Hepatocyte (in vitro differentiated cells): ENCODE results near the gene SPRR2F. TPM values are rescaled to one million over a fixed set of nuclear protein-coding genes. Genes with fewer than 3 reads are reported as not detected.

Source experiments
- DNase-seq: peaks from one replicate; pipeline ENCODE4 v3.0.0-alpha.2; 2016; ENCODE audit warnings: low spot score
- H2AFZ ChIP-seq: fragments of 200-600 bp; sonication (generic); 2 replicates; pipeline ENCODE4 v1.6.0; 2016; ENCODE audit warnings: antibody characterized with exemption, mild to moderate bottlenecking
- H3K27ac ChIP-seq: fragments of 200-600 bp; sonication (generic); 2 replicates; pipeline ENCODE4 v1.5.1; 2016; ENCODE audit warnings: mild to moderate bottlenecking
- H3K27me3 ChIP-seq: fragments of 200-600 bp; sonication (generic); 2 replicates; pipeline ENCODE4 v1.6.1; 2016
- H3K36me3 ChIP-seq: fragments of 200-600 bp; sonication (generic); replicated peaks from 2 replicates; pipeline ENCODE4 v1.5.1; 2016; ENCODE audit warnings: low read depth; ENCODE audit not compliant: insufficient read depth
- H3K4me1 ChIP-seq: fragments of 200-600 bp; sonication (generic); 2 replicates; pipeline ENCODE4 v1.5.1; 2016; ENCODE audit warnings: mild to moderate bottlenecking, moderate library complexity; ENCODE audit not compliant: insufficient read depth
- H3K4me2 ChIP-seq: fragments of 200-600 bp; sonication (generic); 2 replicates; pipeline ENCODE4 v1.6.0; 2016
- H3K4me3 ChIP-seq: fragments of 200-600 bp; sonication (generic); 2 replicates; pipeline ENCODE4 v1.5.1; 2016; ENCODE audit warnings: mild to moderate bottlenecking
- H3K79me2 ChIP-seq: fragments of 200-600 bp; sonication (generic); 2 replicates; pipeline ENCODE4 v1.6.0; 2017; ENCODE audit warnings: mild to moderate bottlenecking
- H3K9me2 ChIP-seq: fragments of 200-600 bp; sonication (generic); replicated peaks from 2 replicates; pipeline ENCODE4 v1.6.0; 2017; ENCODE audit warnings: mild to moderate bottlenecking; ENCODE audit not compliant: insufficient read depth
- H3K9me3 ChIP-seq: fragments of 200-600 bp; sonication (generic); 2 replicates; pipeline ENCODE4 v1.5.1; 2016; ENCODE audit warnings: low read depth, mild to moderate bottlenecking
- H4K20me1 ChIP-seq: fragments of 200-600 bp; sonication (generic); 2 replicates; pipeline ENCODE4 v1.6.0; 2016; ENCODE audit warnings: mild to moderate bottlenecking; ENCODE audit not compliant: insufficient read depth, poor library complexity, severe bottlenecking
- EZH2 ChIP-seq: fragments of 200-600 bp; sonication (generic); IDR thresholded peaks from 2 replicates; pipeline ENCODE4 v1.6.1; 2016; ENCODE audit warnings: antibody characterized with exemption, mild to moderate bottlenecking, borderline replicate concordance
- EZH2phosphoT487 ChIP-seq: fragments of 200-600 bp; sonication (generic); IDR thresholded peaks from one replicate; pipeline ENCODE4 v1.6.1; 2018; ENCODE audit warnings: antibody characterized with exemption, mild to moderate bottlenecking, low read depth, moderate library complexity; ENCODE audit not compliant: unreplicated experiment, severe bottlenecking
- WGBS: methylation state at CpG from one replicate; pipeline ENCODE4 v1.1.6; 2016; ENCODE audit warnings: low lambda C conversion rate; ENCODE audit errors: missing lambda C conversion rate; 5-methylcytosine and 5-hydroxymethylcytosine counted together
- polyA plus RNA-seq: library from polyadenylated mRNA; unstranded; fragments of >200 nt; fragmentation: Nextera tagmentation; extraction: Ambion mirVana; gene quantifications from 2 replicates; pipeline ENCODE4 v1.2.1, GENCODE V29; 2016
- total RNA-seq: library from RNA; depleted of rRNA; stranded (reverse); fragments of >200 nt; gene quantifications from 2 replicates; pipeline ENCODE4 v1.2.3, GENCODE V29; 2014
- TF ChIP-seq, protein P1 (sequence below): fragments of 200-600 bp; sonication (generic); IDR thresholded peaks from 2 replicates; pipeline ENCODE4 v1.5.1; 2016; ENCODE audit warnings: antibody characterized with exemption, mild to moderate bottlenecking; ENCODE audit not compliant: poor library complexity

Gene SPRR2F
- total and polyA plus RNA-seq, 2 experiments from 2014 or later = 0.80 to 26.1 TPM

DNA sequence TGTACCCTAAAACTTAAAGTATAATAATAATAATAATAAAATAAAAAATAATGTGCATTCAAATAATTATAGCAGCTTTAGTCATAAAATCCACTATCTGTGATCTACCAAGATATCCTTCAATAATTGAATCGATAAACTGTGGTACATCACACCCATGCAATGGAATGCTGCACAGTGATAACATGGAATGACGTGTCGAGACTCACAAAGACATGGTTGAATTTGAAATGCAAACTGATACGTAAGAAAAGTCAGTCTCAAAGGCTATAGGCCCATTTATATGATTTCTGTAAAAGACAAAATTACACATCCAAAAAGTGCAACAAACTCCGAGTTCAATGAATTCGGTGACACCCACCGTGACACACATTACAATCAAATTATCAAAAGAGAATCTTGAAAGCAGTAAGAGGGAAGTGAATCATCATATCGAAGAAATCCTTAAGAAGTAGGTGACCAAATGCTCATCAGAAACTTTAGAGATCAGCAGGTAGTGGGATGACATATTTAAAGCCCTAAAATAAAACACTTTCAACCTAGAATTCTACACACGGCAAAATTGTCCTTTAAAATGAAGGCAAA is 13.8 kb downstream of the SPRR2F start:
- Histone ChIP-seq H4K20me1 (no peaks in the 10 kb centered on the region), H3K4me2 (no peak overlapping the region), H3K4me1 (no peaks in the 10 kb centered on the region), H3K4me3 (no peak overlapping the region), H3K27me3 (no peaks in the 10 kb centered on the region), H3K9me2 (no peaks in the 10 kb centered on the region), H2AFZ (no peak overlapping the region), H3K27ac (no peak overlapping the region), H3K36me3 (no peaks in the 10 kb centered on the region), H3K79me2 (no peaks in the 10 kb centered on the region), H3K9me3 (no peaks in the 10 kb centered on the region)
- TF ChIP-seq EZH2 = no peak
- TF ChIP-seq, protein P1, sequence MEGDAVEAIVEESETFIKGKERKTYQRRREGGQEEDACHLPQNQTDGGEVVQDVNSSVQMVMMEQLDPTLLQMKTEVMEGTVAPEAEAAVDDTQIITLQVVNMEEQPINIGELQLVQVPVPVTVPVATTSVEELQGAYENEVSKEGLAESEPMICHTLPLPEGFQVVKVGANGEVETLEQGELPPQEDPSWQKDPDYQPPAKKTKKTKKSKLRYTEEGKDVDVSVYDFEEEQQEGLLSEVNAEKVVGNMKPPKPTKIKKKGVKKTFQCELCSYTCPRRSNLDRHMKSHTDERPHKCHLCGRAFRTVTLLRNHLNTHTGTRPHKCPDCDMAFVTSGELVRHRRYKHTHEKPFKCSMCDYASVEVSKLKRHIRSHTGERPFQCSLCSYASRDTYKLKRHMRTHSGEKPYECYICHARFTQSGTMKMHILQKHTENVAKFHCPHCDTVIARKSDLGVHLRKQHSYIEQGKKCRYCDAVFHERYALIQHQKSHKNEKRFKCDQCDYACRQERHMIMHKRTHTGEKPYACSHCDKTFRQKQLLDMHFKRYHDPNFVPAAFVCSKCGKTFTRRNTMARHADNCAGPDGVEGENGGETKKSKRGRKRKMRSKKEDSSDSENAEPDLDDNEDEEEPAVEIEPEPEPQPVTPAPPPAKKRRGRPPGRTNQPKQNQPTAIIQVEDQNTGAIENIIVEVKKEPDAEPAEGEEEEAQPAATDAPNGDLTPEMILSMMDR = no peak
- TF ChIP-seq EZH2phosphoT487 = no peak
- DNase-seq = no peak
- 76% methylated on average over 9 of the region's 9 CpGs for WGBS

DNA sequence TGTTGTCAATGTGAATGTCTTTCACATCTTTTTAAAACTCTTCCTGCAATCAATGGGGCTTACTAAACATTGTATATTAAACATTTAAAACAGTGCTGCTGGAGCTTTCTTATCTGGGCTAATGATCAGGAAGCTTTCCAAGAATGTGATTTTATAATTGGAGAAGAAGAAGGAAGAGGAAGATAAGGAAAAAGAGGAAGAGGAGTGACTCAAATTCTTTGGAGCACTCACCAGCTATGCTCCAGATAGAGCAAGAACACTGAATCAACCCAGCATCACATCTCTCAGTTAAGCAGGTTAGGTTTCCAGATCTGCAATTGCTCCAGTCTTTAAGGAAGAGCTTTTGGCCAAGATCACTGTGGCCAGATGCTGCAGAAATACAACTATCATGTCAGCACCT is 17.6 kb downstream of the SPRR2F start:
- DNase-seq = no peak
- Histone ChIP-seq H3K4me2 (no peak overlapping the region), H3K4me3 (no peak overlapping the region), H2AFZ (no peak overlapping the region), H3K9me3 (no peaks in the 10 kb centered on the region), H3K4me1 (no peaks in the 10 kb centered on the region), H3K9me2 (no peaks in the 10 kb centered on the region), H3K36me3 (no peaks in the 10 kb centered on the region), H3K27ac (no peak overlapping the region), H3K27me3 (no peaks in the 10 kb centered on the region), H4K20me1 (no peaks in the 10 kb centered on the region), H3K79me2 (no peaks in the 10 kb centered on the region)
- TF ChIP-seq, protein P1 = no peak
- TF ChIP-seq EZH2 (no peak), EZH2phosphoT487 (no peak)

DNA sequence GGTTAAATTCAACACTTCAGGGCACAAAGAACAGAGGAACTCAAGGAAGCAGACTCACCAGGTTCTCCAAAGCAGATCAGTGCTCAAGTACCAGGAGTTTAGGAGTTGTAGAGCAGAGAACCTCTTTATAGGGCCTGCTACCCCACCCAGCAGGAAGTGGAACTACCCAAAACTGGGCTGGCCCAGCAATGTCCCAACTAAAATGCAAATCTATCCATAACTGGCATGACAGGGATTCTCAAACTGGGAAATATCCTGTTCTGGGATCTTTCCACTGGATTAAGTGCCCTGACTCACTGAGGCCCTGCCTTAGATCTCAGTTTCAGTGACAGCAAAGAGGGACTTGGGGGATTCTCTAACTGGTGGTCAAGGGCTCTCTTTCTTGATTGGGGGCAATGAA is 18.9 kb downstream of the SPRR2F start, which contains the start of gene SPRR2E:
Gene SPRR2E, minus strand, starts transcription at position 101 of the 400 bp plus-strand sequence. CDS start 775 bp downstream, outside the sequence.
- Histone ChIP-seq H3K79me2 (no peaks in the 10 kb centered on the region), H2AFZ (no peak within 1 kb of the TSS), H4K20me1 (no peaks in the 10 kb centered on the region)

More for the DNA sequence above, 18.9 kb downstream of the SPRR2F start, which contains the start of gene SPRR2E:
- no peak for DNase-seq
- Histone ChIP-seq H3K27me3 (no peaks in the 10 kb centered on the region), H3K27ac (no peak within 1 kb of the TSS), H3K36me3 (no peaks in the 10 kb centered on the region), H3K9me3 (no peaks in the 10 kb centered on the region), H3K4me2 (no peak within 1 kb of the TSS), H3K4me1 (no peaks in the 10 kb centered on the region), H3K4me3 (no peak within 1 kb of the TSS), H3K9me2 (no peaks in the 10 kb centered on the region)
- TF ChIP-seq EZH2phosphoT487 (no peak), EZH2 (no peak)
- TF ChIP-seq, protein P1 = no peak
